HG02885 (cell line): ENCODE data around the gene PRDM5.
A peak's percentile ranks its signal among the peaks of the same experiment; 100 is the strongest.

Source experiments
- ATAC-seq: cut with Tn5 transposase; IDR thresholded peaks from one replicate; pipeline ENCODE4 v1.9.1; 2021; ENCODE audit warnings: mild to moderate bottlenecking; ENCODE audit not compliant: unreplicated experiment, poor library complexity

PRDM5 gene

DNA sequence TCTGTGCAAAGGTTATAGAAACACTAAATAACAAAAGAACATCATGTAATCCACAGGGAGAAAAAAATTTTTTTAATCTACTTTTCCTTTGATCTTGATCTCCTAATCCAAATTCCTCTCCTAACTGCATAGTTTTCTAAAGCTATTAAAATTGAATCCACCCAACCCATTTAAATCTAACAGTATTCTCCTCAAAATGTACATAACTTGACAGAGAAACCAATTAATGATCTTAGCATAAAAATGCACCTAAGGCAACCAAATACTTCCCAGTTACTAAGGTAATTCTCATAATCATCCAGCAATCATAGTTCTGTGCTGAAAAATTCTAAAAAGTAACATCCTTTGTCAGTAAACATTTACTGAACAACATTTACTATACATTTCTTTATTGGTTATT is 60.7 kb downstream of the PRDM5 start:
- no peak for ATAC-seq

DNA sequence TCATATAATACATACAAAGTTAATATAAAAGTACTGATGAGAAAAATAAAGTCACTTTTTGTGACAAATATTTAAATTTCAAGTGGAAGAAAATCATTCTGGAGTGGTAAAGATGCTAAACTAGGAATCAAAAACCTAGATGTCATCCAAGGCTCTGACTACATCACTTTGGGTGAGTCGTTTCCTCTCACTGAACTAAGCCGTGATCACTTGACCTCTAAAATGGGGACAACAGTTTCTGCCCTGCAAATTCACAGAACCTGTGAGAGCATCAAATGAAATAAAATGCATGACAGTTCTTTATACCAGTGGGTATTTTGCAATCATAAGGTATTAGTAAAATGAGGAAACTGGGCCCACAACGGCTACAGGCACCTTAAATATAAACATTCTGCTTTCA is 63.8 kb downstream of the PRDM5 start:
- ATAC-seq = no peak

DNA sequence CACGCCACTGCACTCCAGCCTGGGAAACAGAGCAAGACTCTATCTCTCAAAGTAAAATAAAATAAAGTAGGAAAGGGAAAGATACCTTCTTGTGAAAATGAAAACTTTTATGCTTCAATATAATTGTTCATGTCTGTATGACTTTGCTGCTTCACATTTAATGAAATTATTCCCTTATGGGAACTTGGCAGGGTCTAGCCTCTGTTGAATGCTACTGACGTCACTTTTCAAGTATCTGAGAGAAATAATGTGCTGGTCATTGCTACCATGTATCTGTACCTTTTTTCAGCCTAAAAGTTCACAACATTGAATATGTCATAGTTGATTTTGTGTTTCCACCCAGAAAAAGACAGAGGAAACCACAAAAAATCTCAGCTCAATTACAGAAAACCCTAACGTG is 65.2 kb downstream of the PRDM5 start:
- ATAC-seq = no peak

DNA sequence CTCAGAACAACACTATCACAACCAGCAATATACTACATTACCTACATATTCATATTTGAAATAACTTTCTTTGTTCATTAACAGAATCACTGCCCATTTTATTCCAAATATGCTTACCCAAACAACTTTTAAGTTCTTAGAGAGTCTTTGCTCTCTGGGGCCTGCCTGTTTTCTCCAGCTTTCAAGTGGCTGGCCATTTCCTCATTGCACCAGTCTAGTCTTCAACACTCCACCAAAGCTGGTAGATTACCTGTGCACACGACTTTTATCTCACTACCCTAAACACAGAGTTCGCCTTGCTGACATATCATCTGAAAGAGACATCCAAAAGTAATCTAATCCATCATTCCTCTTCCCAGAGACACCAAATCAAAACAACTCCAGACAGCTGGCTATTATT is 66.2 kb downstream of the PRDM5 start:
- no peak for ATAC-seq

DNA sequence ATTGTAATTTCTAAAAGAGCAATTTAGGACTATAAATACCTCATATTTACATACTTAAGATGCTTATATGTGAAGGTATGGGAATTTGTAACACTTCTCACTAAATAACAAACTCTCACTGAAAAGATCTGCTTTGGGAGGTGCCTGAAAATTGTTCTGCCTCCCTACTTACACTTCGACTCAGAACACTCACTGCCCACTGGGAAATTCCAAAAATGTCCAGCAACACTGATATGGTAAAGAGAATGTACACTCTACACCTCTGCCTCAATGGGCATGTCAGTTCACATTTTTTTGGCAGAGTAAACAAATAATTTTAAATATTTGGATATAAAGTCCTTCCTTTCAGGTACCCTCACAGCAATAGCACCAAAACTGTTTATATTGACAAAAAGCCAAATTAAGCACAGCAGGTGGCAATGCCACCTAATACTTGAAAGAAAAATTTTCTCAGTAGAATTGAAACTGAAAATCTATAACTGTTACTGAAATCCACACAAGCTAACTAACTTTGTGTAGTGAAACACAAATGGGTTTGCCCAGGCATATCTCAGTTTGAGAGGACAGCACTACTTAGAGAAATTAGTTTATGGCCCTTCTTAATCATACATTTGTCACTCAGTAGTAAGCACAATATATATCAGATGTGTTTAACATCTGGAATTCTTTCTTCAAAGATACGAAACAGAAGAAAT is 67.1 kb downstream of the PRDM5 start:
- ATAC-seq = peak; percentile 88

DNA sequence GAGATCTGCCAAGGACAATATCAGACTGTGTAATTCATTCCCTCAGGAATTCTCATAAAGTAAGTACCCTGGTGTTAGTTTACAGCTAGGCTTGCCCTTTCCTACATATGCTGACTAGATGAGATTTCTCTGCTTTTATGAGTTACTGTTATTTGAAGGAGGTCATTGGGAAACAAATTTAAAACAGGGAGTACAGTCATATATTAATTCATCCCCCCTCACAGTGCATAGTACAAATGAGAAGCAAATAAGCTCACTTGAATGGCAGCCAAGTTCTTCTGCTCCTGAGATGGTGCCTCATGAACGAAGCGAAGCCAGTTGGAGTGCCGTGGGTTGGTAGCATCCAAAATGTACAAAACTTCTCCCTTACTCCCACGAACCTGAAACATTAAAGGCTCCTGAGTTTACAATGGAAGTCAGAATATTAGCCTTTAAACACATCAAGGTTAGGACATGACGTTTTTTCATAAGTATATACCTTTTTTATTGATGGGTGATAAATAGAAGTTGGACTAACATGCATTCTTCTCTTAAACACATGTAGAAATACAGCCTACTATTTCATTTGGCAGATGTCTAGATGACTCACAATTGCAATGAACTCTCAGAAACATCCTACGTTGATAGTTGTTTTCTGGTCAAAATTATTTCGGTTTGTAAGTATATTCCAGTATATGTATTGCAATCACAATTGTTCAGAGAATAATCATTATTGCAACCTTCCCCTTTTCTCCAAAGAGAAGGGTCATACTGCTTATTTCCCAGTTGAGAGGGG is 69.2 kb downstream of the PRDM5 start:
- ATAC-seq = no peak

DNA sequence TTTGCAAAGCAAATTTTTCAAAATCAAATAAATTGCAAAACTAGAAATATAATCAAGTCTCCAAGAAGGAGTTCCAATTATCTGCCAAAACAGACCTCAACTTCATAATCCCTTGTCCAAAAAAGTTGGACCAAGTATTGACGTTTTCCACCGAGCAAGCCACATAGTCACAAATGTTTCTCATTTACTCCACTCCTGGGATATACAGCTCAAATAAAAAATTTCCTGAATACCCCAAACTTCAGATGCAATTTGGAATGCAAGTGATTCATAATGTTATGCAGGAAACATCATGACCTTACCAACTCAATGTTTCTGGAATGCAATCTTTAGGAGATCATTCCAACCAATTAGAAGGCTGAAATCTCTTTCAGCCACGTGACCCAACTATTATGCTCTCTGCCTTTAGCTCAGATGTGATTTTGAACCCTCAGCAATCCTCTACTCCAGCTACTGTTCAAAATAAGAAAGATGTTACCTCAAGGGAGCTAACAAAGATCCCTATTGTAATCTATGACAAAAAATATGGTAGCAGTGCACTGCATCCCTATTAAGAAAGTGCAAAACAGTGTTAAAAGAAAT is 72.4 kb downstream of the PRDM5 start:
- ATAC-seq = no peak

DNA sequence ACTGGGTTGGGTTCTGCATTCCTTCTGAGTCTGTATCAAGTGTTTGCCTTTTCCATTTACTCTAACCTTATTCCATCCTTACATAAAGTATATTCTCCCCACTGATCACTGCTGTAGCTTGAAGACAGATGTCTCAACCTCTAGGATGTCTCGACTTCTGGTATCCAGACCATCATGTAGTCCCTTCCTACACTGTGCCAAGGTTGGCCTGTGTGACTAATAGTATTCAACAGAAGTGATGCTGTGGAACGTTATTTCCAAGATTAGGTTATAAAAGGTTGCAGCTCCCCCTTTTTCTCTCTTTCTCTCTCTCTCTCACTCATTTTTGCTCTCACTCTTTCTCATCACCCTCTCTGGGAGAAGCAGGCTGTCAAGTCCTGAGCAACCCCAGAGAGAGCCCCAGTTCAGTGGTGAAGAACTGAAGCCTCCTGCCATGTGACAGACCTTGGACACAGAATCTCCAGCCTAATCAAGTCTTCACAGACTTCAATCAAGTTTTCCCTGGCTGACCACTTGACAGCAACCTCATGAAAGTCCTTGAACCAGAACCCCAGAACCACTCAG is 75.4 kb downstream of the PRDM5 start:
- no peak for ATAC-seq

DNA sequence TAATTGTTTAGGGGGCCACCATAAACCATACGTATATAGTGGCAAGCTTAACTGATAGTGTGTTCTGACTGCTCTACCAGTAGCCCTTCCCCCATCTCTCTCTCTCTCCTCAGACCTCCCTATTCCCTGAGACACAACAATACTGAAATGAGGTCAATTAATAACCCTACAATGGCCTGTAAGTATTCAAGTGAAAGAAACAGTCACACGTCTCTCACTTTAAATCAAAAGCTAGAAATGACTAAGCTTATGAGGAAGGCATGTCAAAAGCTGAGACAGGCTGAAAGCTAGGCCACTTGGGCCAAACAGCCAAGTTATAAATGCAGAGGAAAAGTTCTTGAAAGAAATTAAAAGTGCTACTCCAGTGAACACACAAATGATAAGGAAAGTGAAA is 78.0 kb downstream of the PRDM5 start:
- peak; percentile 80 for ATAC-seq

DNA sequence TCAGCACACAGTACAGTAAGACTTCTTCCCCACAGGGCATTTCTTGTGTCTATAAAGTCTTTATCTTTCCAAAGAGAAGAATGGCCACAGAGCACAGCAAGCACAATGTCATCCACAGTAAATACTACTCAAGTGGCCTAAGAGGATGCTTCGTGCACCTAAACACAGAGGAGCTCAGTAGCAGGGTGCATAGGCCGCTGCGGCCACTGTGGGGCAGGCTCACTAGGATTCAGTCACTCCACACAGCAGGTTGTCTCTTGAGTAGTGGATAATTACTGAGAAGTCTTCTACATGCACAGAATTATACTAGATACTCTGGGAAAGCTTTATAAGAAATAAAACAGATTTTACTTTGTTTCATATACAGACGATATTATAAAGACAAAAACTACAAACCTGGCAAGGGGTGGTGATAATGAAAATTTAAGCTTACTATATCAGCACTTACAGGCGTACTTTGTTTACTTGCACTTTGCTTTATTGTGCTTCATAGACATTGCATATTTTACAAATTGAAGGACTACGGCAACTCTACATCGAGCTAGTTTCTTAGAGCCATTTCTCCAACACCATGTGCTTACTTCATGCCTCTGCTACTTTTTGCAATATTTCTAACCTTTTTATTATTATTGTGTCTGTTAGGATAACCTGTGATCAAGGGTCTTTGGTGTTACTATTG is 78.5 kb downstream of the PRDM5 start:
- peak; percentile 49 for ATAC-seq

DNA sequence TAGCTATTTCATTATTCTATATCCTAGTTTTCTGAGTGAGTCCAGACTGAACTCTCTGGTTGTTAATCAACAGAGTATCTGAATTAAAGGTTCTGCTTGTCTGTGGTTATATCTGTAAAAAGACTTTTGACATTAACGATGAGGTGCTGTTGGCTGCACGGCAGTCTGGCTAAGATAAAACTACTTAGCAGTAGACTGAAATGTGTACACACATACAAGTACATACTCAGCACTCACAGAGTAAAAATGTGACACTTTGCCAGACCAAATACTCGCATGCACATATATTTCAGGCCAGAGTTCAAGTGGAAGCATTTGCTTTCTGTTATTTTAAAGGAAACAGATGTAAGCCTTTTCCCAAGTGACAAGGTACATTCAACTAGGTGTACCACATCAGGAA is 80.5 kb downstream of the PRDM5 start:
- ATAC-seq = no peak

DNA sequence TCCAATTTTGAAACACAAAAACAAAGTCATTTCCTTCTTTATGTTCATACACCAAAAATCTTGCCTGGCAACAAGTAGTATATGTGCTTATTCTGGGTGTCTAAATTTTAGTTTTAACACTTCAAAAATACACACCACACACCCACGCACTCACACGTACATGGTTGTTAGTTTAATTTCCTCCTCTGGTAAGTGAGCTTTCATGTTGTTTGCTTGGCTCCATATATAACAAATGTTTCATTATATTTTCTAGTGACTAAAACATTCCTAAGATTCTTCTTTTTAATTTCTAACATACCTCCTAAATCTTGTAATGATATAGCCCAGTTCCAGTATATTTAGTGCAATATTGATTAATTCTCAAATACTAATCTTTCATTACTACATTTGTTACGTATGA is 80.9 kb downstream of the PRDM5 start:
- ATAC-seq = no peak

DNA sequence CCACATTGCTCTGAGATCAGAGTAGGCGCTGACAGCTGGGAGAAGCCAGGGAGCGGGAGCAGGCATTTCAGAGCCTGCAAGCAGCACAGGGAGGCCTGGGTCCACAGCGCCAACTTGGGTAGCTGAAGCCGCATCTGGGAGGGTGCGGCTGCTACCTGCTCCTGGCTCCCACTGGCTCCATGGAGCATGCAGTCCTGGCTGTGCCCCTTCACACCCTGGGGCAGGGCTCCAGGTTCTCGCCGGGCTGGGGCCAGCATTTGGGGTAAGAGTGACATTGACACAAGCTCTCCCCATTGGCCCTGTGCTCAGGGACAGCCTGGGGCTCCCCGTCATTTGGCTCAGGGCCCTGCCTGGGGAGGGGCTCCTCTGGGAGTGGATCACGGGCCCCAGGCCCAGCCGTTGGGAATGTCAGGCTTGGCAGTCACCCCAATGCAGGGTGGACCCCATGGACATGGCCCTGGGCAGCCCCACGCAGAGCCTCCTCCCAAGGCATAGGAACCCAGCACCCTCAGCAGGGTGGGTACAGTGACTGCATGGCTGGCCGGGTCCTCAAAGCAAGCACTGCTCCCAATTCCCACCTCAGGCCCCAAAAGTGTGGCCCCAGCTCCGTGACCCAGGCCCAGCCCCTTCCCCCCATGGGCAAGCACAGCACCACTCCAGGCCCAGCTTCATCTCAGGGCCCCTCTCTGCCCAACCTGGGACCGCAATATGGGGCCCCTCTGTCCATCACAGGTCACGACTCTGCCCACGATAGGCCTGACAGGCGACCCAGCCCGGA is 82.4 kb downstream of the PRDM5 start:
- ATAC-seq = no peak

DNA sequence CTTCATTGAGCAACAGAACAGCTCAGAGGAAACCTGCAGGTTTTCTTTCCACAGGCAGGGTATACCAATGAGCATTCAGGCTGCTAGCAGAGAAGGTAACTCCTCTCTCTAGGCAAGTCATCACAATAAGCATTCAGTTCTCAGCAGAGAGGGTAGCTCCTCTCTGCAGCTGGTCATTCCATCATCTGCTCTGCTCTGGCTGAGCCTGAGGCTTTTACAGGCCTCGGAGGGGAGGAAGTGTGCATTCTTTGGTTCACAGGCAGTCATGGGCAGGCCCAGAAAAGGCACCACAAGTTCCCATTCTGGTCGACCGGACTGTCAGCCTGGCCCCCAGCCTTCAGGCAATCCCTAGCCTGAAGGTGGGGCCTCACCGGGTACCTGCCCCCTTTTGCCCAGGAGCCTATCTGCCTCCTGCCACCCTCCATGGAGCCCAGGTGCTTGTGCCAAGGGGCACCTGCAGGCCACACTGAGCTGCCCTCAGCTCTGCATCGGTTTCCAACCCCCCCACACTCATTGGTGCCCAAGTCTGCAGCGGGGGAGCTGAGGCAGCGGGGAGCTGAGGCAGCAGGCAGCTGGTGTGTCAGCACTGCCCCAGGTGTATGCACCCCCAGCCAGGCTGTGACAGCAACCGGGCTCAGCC is 83.1 kb downstream of the PRDM5 start:
- ATAC-seq = no peak

DNA sequence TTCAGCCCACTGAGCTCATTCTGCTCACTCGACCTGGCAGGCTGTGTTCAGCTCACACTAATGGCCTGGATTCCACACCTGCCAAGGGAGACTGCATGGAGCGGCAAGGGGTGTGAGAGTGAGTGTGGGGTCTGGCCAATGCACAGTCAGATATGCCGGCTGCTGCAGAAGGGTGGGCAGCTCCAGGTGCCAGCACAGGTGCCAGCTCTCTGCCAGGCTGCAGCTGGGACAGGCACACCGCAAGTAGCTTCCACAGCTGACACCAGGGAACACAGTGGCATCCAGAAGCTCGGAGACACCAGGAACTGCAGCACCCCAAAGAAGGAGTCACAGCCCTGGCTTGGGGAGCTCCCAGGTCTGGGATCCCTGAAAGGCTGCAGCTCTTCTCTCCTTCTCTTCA is 83.7 kb downstream of the PRDM5 start:
- ATAC-seq = no peak

DNA sequence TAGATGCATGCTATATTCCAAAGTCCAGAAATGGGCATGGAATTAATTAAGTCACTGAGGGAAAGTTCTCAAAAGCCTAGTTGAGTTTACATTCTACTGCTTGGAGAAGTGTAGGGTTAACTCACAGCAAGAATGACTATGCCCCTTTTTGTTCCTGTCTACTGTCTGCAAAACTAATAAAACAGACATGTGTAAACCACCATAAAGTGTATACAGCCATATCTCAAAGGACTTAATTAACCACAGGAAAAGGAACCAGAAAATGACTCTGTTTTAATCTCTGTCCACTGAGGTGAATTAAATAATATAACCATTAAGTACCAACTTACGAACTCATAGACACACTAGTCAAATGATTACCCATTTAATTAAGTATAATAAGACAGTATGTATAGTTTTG is 84.9 kb downstream of the PRDM5 start:
- no peak for ATAC-seq

DNA sequence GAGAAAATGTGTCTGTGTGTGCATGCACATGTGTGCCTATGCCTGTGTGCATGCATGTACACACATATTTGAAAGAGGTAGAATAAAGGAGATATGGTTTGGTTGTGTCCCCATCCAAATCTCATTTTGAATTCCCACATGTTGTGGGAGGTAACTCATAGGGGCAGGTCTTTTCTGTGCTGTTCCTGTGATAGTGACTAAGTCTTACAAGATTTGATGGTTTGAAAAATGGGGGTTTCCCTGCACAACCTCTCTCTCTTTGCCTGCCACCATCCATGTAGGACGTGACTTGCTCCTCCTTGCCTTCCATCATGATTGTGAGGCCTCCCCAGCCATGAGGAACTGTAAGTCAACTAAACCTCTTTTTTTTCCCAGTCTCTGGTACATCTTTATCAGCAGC is 87.2 kb downstream of the PRDM5 start:
- ATAC-seq = no peak

DNA sequence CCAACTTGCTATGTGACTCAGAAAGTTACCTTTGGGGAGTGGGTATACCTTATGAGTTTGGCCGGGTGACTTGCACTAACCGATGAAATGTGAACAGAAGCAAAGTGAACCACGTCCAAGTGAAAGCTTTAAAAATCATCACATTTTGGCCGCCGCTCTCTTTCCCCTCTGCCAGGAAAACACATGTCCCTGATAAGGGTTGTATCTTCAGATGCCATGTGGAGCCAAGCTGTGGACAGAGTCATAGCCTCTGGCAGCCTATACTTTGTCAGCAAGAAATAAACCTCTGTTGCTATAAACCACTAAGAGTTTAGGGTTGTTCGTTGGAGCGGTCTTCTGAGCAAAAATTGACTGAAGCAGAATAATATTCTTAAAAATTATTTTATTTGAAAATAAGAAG is 92.3 kb downstream of the PRDM5 start:
- no peak for ATAC-seq

DNA sequence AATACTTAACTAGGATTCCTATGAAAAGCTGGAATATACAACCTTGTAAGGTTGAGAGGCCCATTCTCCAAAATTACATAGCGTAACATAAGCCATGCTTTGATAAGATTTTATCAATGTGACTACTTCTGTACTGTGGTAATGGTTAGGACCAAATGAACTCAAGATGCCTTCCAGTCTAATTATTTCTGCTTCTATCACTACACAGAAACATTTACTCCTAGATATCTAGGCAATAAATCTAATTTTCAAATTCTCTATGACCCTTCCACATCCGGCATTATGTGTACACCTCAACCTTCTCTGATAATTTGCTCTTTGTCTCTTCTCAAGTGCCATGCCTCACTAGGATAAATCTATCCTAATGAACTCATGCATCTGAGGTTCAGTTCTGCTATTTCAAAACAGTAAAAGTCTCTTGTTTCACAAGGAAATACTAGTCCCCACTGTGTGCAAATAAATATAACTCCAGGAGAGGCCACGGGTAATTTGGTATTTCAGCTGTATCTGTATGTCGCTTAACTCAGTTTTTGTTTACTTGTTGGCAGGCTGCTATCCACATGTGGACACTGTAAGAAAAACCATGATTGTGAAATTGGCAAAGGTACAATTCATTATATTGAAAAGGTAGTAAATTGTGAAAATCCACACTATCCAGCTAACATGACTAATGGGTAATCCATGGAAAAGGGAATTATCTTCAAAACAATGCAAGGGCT is 93.3 kb downstream of the PRDM5 start:
- no peak for ATAC-seq
